ENCODE data around the gene UTS2.

UTS2 gene

DNA sequence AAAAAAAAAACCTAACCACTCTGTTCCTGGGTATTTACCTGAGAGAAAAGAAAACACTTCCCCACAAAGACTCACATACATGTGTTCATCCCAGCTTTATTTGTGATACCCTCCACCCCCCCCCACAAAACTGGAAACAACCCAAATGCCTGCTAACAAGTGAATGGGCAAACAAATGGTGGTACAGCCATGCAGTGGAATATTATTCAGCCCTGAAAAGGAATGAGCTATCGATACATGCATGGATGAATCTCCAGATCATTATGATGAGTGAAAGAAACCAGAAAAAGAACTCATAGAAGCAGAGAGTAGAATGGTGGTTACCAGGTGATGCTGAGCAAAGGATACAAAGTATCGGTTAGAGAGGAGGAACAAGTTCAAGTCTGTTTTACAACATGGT is 38.0 kb upstream of the UTS2 start:
- Histone ChIP-seq H3K36me3 (ENCODE audit: insufficient read depth, low read length) (no peaks in the 10 kb centered on the region), H3K27me3 (ENCODE audit: insufficient read depth, low read length) (no peaks in the 10 kb centered on the region), H3K4me1 (ENCODE audit: insufficient read depth, low read length, severe bottlenecking) (no peaks in the 10 kb centered on the region), H3K4me3 (ENCODE audit: low read depth, low read length, poor library complexity, severe bottlenecking) (no peak overlapping the region), H3K9me2 (ENCODE audit: low read depth, low read length) (no peaks in the 10 kb centered on the region), H3K27ac (ENCODE audit: low read depth, low read length, poor library complexity, severe bottlenecking) (no peak overlapping the region), H3K4me2 (ENCODE audit: low read length) (no peak overlapping the region), H3K9me3 (ENCODE audit: low read length) (no peaks in the 10 kb centered on the region), H3K79me2 (ENCODE audit: insufficient read depth, low read length) (no peaks in the 10 kb centered on the region), H3K9ac (ENCODE audit: low read length) (no peak overlapping the region), H2AFZ (ENCODE audit: low read length) (no peak overlapping the region), H4K20me1 (ENCODE audit: insufficient read depth, low read length) (no peaks in the 10 kb centered on the region), H3F3A (ENCODE audit: insufficient read depth, low read length) (no peaks in the 10 kb centered on the region)
- TF ChIP-seq CTCF (IDR thresholded peaks at IDR 0.05; ENCODE audit: low read length) (no peak), EZH2 (IDR thresholded peaks at IDR 0.05; ENCODE audit: borderline replicate concordance, low read length) (no peak)

- no peaks in the 10 kb centered on the region for H3K9me3 ChIP-seq (ENCODE audit: low read length)
- H3F3A ChIP-seq (ENCODE audit: insufficient read depth, low read length), result no peaks in the 10 kb centered on the region
- no peak overlapping the region for H3K4me3 ChIP-seq (ENCODE audit: low read depth, low read length, poor library complexity, severe bottlenecking)
- TF ChIP-seq CTCF (IDR thresholded peaks at IDR 0.05; ENCODE audit: low read length), result no peak
- no peaks in the 10 kb centered on the region for H3K9me2 ChIP-seq (ENCODE audit: low read depth, low read length)
- no peaks in the 10 kb centered on the region for H4K20me1 ChIP-seq (ENCODE audit: insufficient read depth, low read length)
- H3K36me3 ChIP-seq (ENCODE audit: insufficient read depth, low read length), result no peaks in the 10 kb centered on the region
- H3K9ac ChIP-seq (ENCODE audit: low read length), result no peak overlapping the region
- H3K4me1 ChIP-seq (ENCODE audit: insufficient read depth, low read length, severe bottlenecking), result no peaks in the 10 kb centered on the region
- no peak overlapping the region for H2AFZ ChIP-seq (ENCODE audit: low read length)
- no peaks in the 10 kb centered on the region for H3K27me3 ChIP-seq (ENCODE audit: insufficient read depth, low read length)
- no peak overlapping the region for H3K27ac ChIP-seq (ENCODE audit: low read depth, low read length, poor library complexity, severe bottlenecking)
- no peaks in the 10 kb centered on the region for H3K79me2 ChIP-seq (ENCODE audit: insufficient read depth, low read length)
- H3K4me2 ChIP-seq (ENCODE audit: low read length), result no peak overlapping the region
These were observed 35.6 kb upstream of the UTS2 start for GRCh38 chr1:7888248-7889081.

- H2AFZ ChIP-seq (ENCODE audit: low read length), result no peak overlapping the region
- no peak overlapping the region for H3K4me3 ChIP-seq (ENCODE audit: low read depth, low read length, poor library complexity, severe bottlenecking)
- H4K20me1 ChIP-seq (ENCODE audit: insufficient read depth, low read length), result no peaks in the 10 kb centered on the region
- no peak overlapping the region for H3K4me2 ChIP-seq (ENCODE audit: low read length)
- no peaks in the 10 kb centered on the region for H3K9me3 ChIP-seq (ENCODE audit: low read length)
- H3K79me2 ChIP-seq (ENCODE audit: insufficient read depth, low read length), result no peaks in the 10 kb centered on the region
- no peaks in the 10 kb centered on the region for H3K27me3 ChIP-seq (ENCODE audit: insufficient read depth, low read length)
- H3K36me3 ChIP-seq (ENCODE audit: insufficient read depth, low read length), result no peaks in the 10 kb centered on the region
- TF ChIP-seq CTCF (IDR thresholded peaks at IDR 0.05; ENCODE audit: low read length) (no peak), EZH2 (IDR thresholded peaks at IDR 0.05; ENCODE audit: borderline replicate concordance, low read length) (no peak)
- H3K9me2 ChIP-seq (ENCODE audit: low read depth, low read length), result no peaks in the 10 kb centered on the region
- H3K9ac ChIP-seq (ENCODE audit: low read length), result no peak overlapping the region
- H3K4me1 ChIP-seq (ENCODE audit: insufficient read depth, low read length, severe bottlenecking), result no peaks in the 10 kb centered on the region
- no peaks in the 10 kb centered on the region for H3F3A ChIP-seq (ENCODE audit: insufficient read depth, low read length)
- H3K27ac ChIP-seq (ENCODE audit: low read depth, low read length, poor library complexity, severe bottlenecking), result no peak overlapping the region
These were observed 33.5 kb upstream of the UTS2 start for GRCh38 chr1:7886405-7886745.

All from OCI-LY1 (cell line).